HepG2 (cell line): ENCODE measurements around the gene WNT2. TPM values are rescaled to one million over a fixed set of nuclear protein-coding genes. Genes with fewer than 3 reads are reported as not detected.

Experiments used
- ATAC-seq: fragments of 200-7000 bp; cut with Tn5 transposase; 3 replicates; pipeline ENCODE4 v1.9.1; 2020; ENCODE audit warnings: mild to moderate bottlenecking, moderate library complexity
- BruUV-seq: library from RNA; stranded (reverse); fragments of 400-500 nt; replicated peaks from 2 replicates; lab custom pipeline; 2021; lab: Mats Ljungman, UMichigan
- CTCF ChIA-PET: fragments of 300-600 bp; formaldehyde crosslinking; extraction: SDS; loops from one replicate; lab custom pipeline; 2021; ENCODE audit warnings: low total read pairs, inconsistent platforms, low intra/inter-chr PET ratio; lab: Yijun Ruan, JAX
- POLR2A ChIA-PET: fragments of 350-600 bp; sonication (Branson Sonifier 250); formaldehyde crosslinking; loops from one replicate; lab custom pipeline; 2020; ENCODE audit warnings: antibody characterized with exemption, inconsistent platforms; lab: Yijun Ruan, JAX
- DNase-seq: peaks from one replicate; pipeline ENCODE4 v3.0.0-alpha.2; 2015; ENCODE audit warnings: low spot score
- FAIRE-seq: peaks from 3 replicates; lab custom pipeline; 2011; peaks lifted over from hg19 to GRCh38; lab: Jason Lieb, UNC
- H2AFZ ChIP-seq: one replicate; pipeline ENCODE4 v1.6.1; 2011; ENCODE audit warnings: low read length, inconsistent platforms
- H3K27ac ChIP-seq: fragments of 300-600 bp; 3 replicates; pipeline ENCODE4 v1.8.0; 2011; ENCODE audit warnings: mixed run types, mild to moderate bottlenecking, mixed read lengths, low read length, inconsistent platforms; ENCODE audit not compliant: insufficient read depth; ENCODE audit errors: extremely low read length
- H3K27me3 ChIP-seq, 2 experiments: fragments of 200-600 bp in 1 of 2; 2 replicates in 1 of 2; 3 replicates in 1 of 2; pipeline versions ENCODE4 v1.6.0 to v1.8.0; 2011; ENCODE audit warnings: low read length in 2 of 2, mild to moderate bottlenecking in 2 of 2, moderate library complexity in 2 of 2, inconsistent platforms in 1 of 2; ENCODE audit not compliant: insufficient read depth in 2 of 2, control insufficient read depth in 1 of 2
- H3K36me3 ChIP-seq, 2 experiments: fragments of 200-600 bp in 1 of 2; replicated peaks in 1 of 2; 2 replicates in 1 of 2; 3 replicates in 1 of 2; pipeline versions ENCODE4 v1.5.1 to v1.8.0; 2011; ENCODE audit warnings: low read length in 2 of 2, inconsistent platforms in 1 of 2; ENCODE audit not compliant: insufficient read depth in 2 of 2, control insufficient read depth in 1 of 2
- H3K4me1 ChIP-seq: 2 replicates; pipeline ENCODE4 v1.5.1; 2012; ENCODE audit warnings: low read length, inconsistent platforms; ENCODE audit not compliant: insufficient read depth
- H3K4me2 ChIP-seq: 2 replicates; pipeline ENCODE4 v1.6.0; 2011; ENCODE audit warnings: low read depth, low read length, inconsistent platforms
- H3K4me3 ChIP-seq, 3 experiments: fragments of 200-600 bp in 1 of 3; sonication (generic), shearing (Covaris generic) in 1 of 3; replicated peaks in 1 of 3; 2 replicates each; pipeline ENCODE4 v1.5.1; 2011 to 2016; ENCODE audit warnings: low read length in 3 of 3, inconsistent platforms in 2 of 3, low read depth in 2 of 3, mild to moderate bottlenecking in 2 of 3, control low read depth in 1 of 3, mixed read lengths in 1 of 3; ENCODE audit not compliant: insufficient read depth in 1 of 3
- H3K79me2 ChIP-seq: one replicate; pipeline ENCODE4 v1.6.1; 2011; ENCODE audit warnings: low read length, inconsistent platforms; ENCODE audit not compliant: insufficient read depth
- H3K9ac ChIP-seq: 2 replicates; pipeline ENCODE4 v1.6.0; 2011; ENCODE audit warnings: mild to moderate bottlenecking, low read depth, low read length, inconsistent platforms; ENCODE audit not compliant: insufficient read depth
- H3K9me3 ChIP-seq: 2 replicates; pipeline ENCODE4 v1.5.1; 2012; ENCODE audit warnings: mild to moderate bottlenecking, low read length
- H4K20me1 ChIP-seq: 2 replicates; pipeline ENCODE4 v1.6.0; 2011; ENCODE audit warnings: inconsistent platforms, mild to moderate bottlenecking, low read length, moderate library complexity; ENCODE audit not compliant: insufficient read depth
- ISL2 ChIP-seq: sonication (generic); formaldehyde crosslinking; IDR thresholded peaks from 2 replicates; pipeline ENCODE4 v1.5.0; 2020; ENCODE audit warnings: missing genetic modification reagents
- MEIS2 ChIP-seq: sonication (generic); formaldehyde crosslinking; IDR thresholded peaks from 2 replicates; pipeline ENCODE4 v1.9.0; 2021; ENCODE audit warnings: mild to moderate bottlenecking, missing genetic modification reagents
- PAX8 ChIP-seq: sonication (generic); formaldehyde crosslinking; IDR thresholded peaks from 2 replicates; pipeline ENCODE4 v1.8.0; 2022; ENCODE audit warnings: mild to moderate bottlenecking, missing genetic modification reagents, borderline replicate concordance
- PCBP1 ChIP-seq: fragments of 200-400 bp; formaldehyde crosslinking; IDR thresholded peaks from 2 replicates; pipeline ENCODE4 v1.6.1; 2017; ENCODE audit warnings: mild to moderate bottlenecking, low read depth, low read length, borderline replicate concordance
- ZNF781 ChIP-seq: sonication (generic); formaldehyde crosslinking; IDR thresholded peaks from 2 replicates; pipeline ENCODE4 v1.5.1; 2020; ENCODE audit warnings: borderline replicate concordance, mild to moderate bottlenecking, missing genetic modification reagents; ENCODE audit errors: not compliant biosample characterization
- ZNF879 ChIP-seq: sonication (generic); formaldehyde crosslinking; IDR thresholded peaks from 2 replicates; pipeline ENCODE4 v1.8.1; 2023; ENCODE audit warnings: missing genetic modification reagents
- in situ Hi-C: cut with HindIII; loops from 2 replicates; pipeline ENCODE4 v1.10.0; 2017; ENCODE audit warnings: low pct_unique_long_range_greater_than_20kb; ENCODE audit not compliant: extremely low pct_ligation_motif_present
- intact Hi-C: fragments of 100-400 bp; cut with micrococcal nuclease; formaldehyde crosslinking; loops from one replicate; pipeline ENCODE4 v1.10.0; 2022; ENCODE audit not compliant: unreplicated experiment
- polyA plus RNA-seq, 8 experiments: library from polyadenylated mRNA; depleted of rRNA in 3 of 8; stranded (reverse) in 7 of 8; unstranded in 1 of 8; fragments of >200 nt; fragmentation: Illumina TruSeq in 4 of 8; extraction: Trizol in 4 of 8; gene quantifications; 2 replicates each; pipeline versions ENCODE4 v1.2.1 to v1.2.3, GENCODE V29; 2011 to 2016; ENCODE audit warnings: low read depth in 4 of 8, missing spikeins in 1 of 8, mixed read lengths in 1 of 8; ENCODE audit not compliant: insufficient read depth in 1 of 8
- total RNA-seq, 5 experiments: library from RNA; depleted of rRNA; stranded (reverse); fragments of >200 nt; fragmentation: Illumina TruSeq; extraction: Trizol; gene quantifications; 2 replicates each; pipeline ENCODE4 v1.2.3, GENCODE V29; 2016; ENCODE audit warnings: low read depth in 1 of 5
- TF ChIP-seq, protein P1 (sequence below): fragments of 450-650 bp; IDR thresholded peaks from 2 replicates; pipeline ENCODE4 v1.6.1; 2017; ENCODE audit warnings: mild to moderate bottlenecking
- TF ChIP-seq, protein P2 (sequence below): IDR thresholded peaks from 2 replicates; pipeline ENCODE4 v1.6.1; 2016; ENCODE audit warnings: mild to moderate bottlenecking, missing biosample characterization, missing genetic modification reagents
- TF ChIP-seq, protein P3 (sequence below): sonication (generic); formaldehyde crosslinking; IDR thresholded peaks from 2 replicates; pipeline ENCODE4 v1.4.0; 2020; ENCODE audit warnings: mild to moderate bottlenecking, missing genetic modification reagents

The WNT2 gene
- total and polyA plus RNA-seq, 2 of the 13 experiments (the other 11 are each of a cell fraction or from before 2014, with no cell fraction given), result not detected

DNA sequence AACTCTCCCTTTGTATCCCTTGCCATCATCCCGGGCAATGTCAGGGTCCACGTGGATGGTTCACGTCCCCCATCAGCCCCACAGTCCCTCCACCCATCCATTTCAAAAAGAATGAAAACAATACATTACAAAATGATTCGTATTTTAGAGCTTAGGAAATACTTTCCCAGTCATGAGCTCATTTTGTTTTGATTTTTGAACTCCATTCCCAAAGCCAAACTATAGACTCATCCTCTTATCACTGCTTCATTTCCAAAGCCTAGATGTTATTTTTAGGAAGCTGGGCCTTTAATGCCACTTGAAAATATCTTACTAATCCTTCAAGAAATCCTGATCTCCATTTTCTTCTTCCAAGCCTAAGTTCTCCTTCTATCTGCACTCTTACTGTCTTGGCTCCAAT lies 72.1 kb downstream of the WNT2 start (continued):
- TF ChIP-seq, protein P1, sequence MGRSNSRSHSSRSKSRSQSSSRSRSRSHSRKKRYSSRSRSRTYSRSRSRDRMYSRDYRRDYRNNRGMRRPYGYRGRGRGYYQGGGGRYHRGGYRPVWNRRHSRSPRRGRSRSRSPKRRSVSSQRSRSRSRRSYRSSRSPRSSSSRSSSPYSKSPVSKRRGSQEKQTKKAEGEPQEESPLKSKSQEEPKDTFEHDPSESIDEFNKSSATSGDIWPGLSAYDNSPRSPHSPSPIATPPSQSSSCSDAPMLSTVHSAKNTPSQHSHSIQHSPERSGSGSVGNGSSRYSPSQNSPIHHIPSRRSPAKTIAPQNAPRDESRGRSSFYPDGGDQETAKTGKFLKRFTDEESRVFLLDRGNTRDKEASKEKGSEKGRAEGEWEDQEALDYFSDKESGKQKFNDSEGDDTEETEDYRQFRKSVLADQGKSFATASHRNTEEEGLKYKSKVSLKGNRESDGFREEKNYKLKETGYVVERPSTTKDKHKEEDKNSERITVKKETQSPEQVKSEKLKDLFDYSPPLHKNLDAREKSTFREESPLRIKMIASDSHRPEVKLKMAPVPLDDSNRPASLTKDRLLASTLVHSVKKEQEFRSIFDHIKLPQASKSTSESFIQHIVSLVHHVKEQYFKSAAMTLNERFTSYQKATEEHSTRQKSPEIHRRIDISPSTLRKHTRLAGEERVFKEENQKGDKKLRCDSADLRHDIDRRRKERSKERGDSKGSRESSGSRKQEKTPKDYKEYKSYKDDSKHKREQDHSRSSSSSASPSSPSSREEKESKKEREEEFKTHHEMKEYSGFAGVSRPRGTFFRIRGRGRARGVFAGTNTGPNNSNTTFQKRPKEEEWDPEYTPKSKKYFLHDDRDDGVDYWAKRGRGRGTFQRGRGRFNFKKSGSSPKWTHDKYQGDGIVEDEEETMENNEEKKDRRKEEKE, result no peak
- TF ChIP-seq, protein P2, sequence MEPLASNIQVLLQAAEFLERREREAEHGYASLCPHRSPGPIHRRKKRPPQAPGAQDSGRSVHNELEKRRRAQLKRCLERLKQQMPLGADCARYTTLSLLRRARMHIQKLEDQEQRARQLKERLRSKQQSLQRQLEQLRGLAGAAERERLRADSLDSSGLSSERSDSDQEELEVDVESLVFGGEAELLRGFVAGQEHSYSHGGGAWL (CRISPR knock-in tag), result no peak
- TF ChIP-seq, protein P3, sequence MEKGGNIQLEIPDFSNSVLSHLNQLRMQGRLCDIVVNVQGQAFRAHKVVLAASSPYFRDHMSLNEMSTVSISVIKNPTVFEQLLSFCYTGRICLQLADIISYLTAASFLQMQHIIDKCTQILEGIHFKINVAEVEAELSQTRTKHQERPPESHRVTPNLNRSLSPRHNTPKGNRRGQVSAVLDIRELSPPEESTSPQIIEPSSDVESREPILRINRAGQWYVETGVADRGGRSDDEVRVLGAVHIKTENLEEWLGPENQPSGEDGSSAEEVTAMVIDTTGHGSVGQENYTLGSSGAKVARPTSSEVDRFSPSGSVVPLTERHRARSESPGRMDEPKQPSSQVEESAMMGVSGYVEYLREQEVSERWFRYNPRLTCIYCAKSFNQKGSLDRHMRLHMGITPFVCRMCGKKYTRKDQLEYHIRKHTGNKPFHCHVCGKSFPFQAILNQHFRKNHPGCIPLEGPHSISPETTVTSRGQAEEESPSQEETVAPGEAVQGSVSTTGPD, result no peak

DNA sequence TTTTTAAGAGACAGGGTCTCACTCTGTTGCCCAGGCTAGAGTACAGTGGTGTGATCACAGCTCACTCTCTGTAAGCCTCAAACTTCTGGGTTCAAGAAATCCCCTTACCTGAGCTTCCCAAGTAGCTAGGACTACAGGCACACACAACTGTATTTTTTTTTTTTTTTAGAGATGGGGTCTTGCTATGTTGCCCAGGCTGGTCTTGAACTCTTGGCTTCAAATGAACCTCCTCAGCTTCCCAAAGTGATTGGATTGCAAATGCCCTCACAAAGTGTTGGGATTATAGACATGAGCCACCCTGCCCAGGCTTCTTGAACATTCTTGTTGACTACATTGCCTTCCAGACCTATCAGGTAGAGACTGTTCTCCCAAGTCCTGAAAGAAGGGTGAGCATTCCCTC lies 72.6 kb downstream of the WNT2 start:
- ChIA-PET POLR2A (no interaction called here), CTCF (no interaction called here)
- no peaks in the 10 kb centered on the region for H3K9me3 ChIP-seq
- no peak for FAIRE-seq
- H3K9ac ChIP-seq, result no peak overlapping the region
- no peak overlapping the region for H3K4me3 ChIP-seq
- in situ Hi-C loops, result no loop called here
- H3K27me3 ChIP-seq, result peaks cover 0 to 2% of the 10 kb centered on the region in 2 experiments; a peak in 2 of 5 replicates
- no peaks in the 10 kb centered on the region for H3K79me2 ChIP-seq
- H2AFZ ChIP-seq, result no peak overlapping the region
- ATAC-seq, result no peak
- no peak overlapping the region for H3K4me2 ChIP-seq
- no peak for DNase-seq
- no peaks in the 10 kb centered on the region for H3K4me1 ChIP-seq
- no peaks in the 10 kb centered on the region for H3K36me3 ChIP-seq
- H4K20me1 ChIP-seq, result no peaks in the 10 kb centered on the region
- TF ChIP-seq ZNF781 (CRISPR knock-in tag), result no peak
- TF ChIP-seq PCBP1, result no peak
- TF ChIP-seq ISL2 (CRISPR knock-in tag), result no peak
- no peak for TF ChIP-seq MEIS2 (CRISPR knock-in tag)
- no peak for TF ChIP-seq ZNF879 (CRISPR knock-in tag)
- TF ChIP-seq PAX8 (CRISPR knock-in tag), result no peak
- TF ChIP-seq, protein P1, result no peak
- no TSS peak for BruUV-seq
- no peak overlapping the region for H3K27ac ChIP-seq
- intact Hi-C loops, result loop anchor here (10.0 kb wide), 1 partner anchor 85 kb away; no protein-coding TSS in a partner anchor
